OCI-LY3 (cell line): Measurements from ENCODE around the gene SCD5.

ENCODE experiments used
- H2AFZ ChIP-seq: fragments of 200-600, 300-600 bp; shearing (Covaris generic); 2 replicates; pipeline ENCODE4 v1.6.0; 2014; ENCODE audit warnings: antibody characterized with exemption, low read depth, low read length
- H3K27ac ChIP-seq: fragments of 200-600, 300-600 bp; sonication (generic); 2 replicates; pipeline ENCODE4 v1.5.1; 2014; ENCODE audit warnings: mild to moderate bottlenecking, low read length, moderate library complexity, mixed read lengths
- H3K27me3 ChIP-seq: fragments of 200-600, 300-600 bp; sonication (generic); 2 replicates; pipeline ENCODE4 v1.6.1; 2014; ENCODE audit warnings: low read depth, low read length, mixed read lengths
- H3K36me3 ChIP-seq: fragments of 200-600, 300-600 bp; sonication (generic); replicated peaks from 2 replicates; pipeline ENCODE3; 2014; ENCODE audit warnings: low read depth, low read length, mixed read lengths
- H3K4me1 ChIP-seq: fragments of 300-600, 200-600 bp; sonication (generic); 2 replicates; pipeline ENCODE4 v1.6.1; 2014; ENCODE audit warnings: low read length, mixed read lengths
- H3K4me2 ChIP-seq: fragments of 200-600, 300-600 bp; sonication (generic); 2 replicates; pipeline ENCODE4 v1.6.1; 2014; ENCODE audit warnings: low read length, mixed read lengths
- H3K4me3 ChIP-seq: fragments of 300-600, 200-600 bp; sonication (generic); 2 replicates; pipeline ENCODE4 v1.5.1; 2014; ENCODE audit warnings: antibody characterized with exemption, mild to moderate bottlenecking, low read length, moderate library complexity
- H3K79me2 ChIP-seq: fragments of 300-600, 200-600 bp; shearing (Covaris generic); 2 replicates; pipeline ENCODE4 v1.6.1; 2014; ENCODE audit warnings: mild to moderate bottlenecking, low read length, mixed read lengths
- H3K9ac ChIP-seq: fragments of 300-600, 200-600 bp; shearing (Covaris generic); 2 replicates; pipeline ENCODE4 v1.6.0; 2014; ENCODE audit warnings: mild to moderate bottlenecking, low read length, moderate library complexity
- H3K9me3 ChIP-seq: fragments of 200-600, 300-600 bp; shearing (Covaris generic); 2 replicates; pipeline ENCODE4 v1.6.1; 2014; ENCODE audit warnings: low read length, mixed read lengths; ENCODE audit not compliant: insufficient read depth
- H4K20me1 ChIP-seq: fragments of 200-600, 300-600 bp; sonication (generic); 2 replicates; pipeline ENCODE4 v1.6.1; 2016; ENCODE audit warnings: low read length, mixed read lengths; ENCODE audit not compliant: insufficient read depth
- CTCF ChIP-seq: fragments of 200-600, 300-600 bp; sonication (generic); IDR thresholded peaks from 2 replicates; pipeline ENCODE4 v1.5.1; 2014; ENCODE audit warnings: antibody characterized with exemption, low read length, low read depth
- EZH2phosphoT487 ChIP-seq: fragments of 200-600 bp; shearing (Covaris generic); IDR thresholded peaks from 2 replicates; pipeline ENCODE4 v1.6.1; 2018; ENCODE audit warnings: antibody characterized with exemption, mixed run types, low read depth

SCD5 gene

GRCh38 chr4:82753238-82753637 is 45.4 kb downstream of the SCD5 start:
- Histone ChIP-seq H3K9me3 (no peaks in the 10 kb centered on the region), H4K20me1 (no peaks in the 10 kb centered on the region), H3K36me3 (no peaks in the 10 kb centered on the region), H3K4me2 (no peak overlapping the region), H3K27ac (no peak overlapping the region), H2AFZ (no peak overlapping the region), H3K4me1 (no peaks in the 10 kb centered on the region), H3K27me3 (peaks cover 5% of the 10 kb centered on the region; the same call in 1 of the 2 replicates), H3K79me2 (no peaks in the 10 kb centered on the region), H3K4me3 (no peak overlapping the region), H3K9ac (no peak overlapping the region)
- TF ChIP-seq CTCF (no peak), EZH2phosphoT487 (no peak)

- Histone ChIP-seq H3K4me2 (no peak overlapping the region), H3K27me3 (peaks cover 15% of the 10 kb centered on the region), H3K4me3 (no peak overlapping the region), H3K36me3 (no peaks in the 10 kb centered on the region), H3K79me2 (no peaks in the 10 kb centered on the region), H3K9ac (no peak overlapping the region), H2AFZ (no peak overlapping the region), H4K20me1 (no peaks in the 10 kb centered on the region), H3K27ac (no peak overlapping the region), H3K9me3 (no peaks in the 10 kb centered on the region), H3K4me1 (no peaks in the 10 kb centered on the region)
- TF ChIP-seq EZH2phosphoT487 = no peak
- no peak for TF ChIP-seq CTCF
These were observed 49.7 kb downstream of the SCD5 start for GRCh38 chr4:82748810-82749470.

- no peak overlapping the region for H3K27ac ChIP-seq
- H3K36me3 ChIP-seq = no peaks in the 10 kb centered on the region
- H3K79me2 ChIP-seq = no peaks in the 10 kb centered on the region
- no peaks in the 10 kb centered on the region for H4K20me1 ChIP-seq
- TF ChIP-seq EZH2phosphoT487 (no peak), CTCF (no peak)
- no peak overlapping the region for H2AFZ ChIP-seq
- H3K9me3 ChIP-seq = no peaks in the 10 kb centered on the region
- no peak overlapping the region for H3K4me3 ChIP-seq
- H3K4me1 ChIP-seq = no peaks in the 10 kb centered on the region
- H3K4me2 ChIP-seq = no peak overlapping the region
- H3K27me3 ChIP-seq = peaks cover 10% of the 10 kb centered on the region
- no peak overlapping the region for H3K9ac ChIP-seq
These were observed 50.7 kb downstream of the SCD5 start for GRCh38 chr4:82747686-82748575.

GRCh38 chr4:82746705-82747574 is 51.7 kb downstream of the SCD5 start:
- TF ChIP-seq CTCF (no peak), EZH2phosphoT487 (no peak)
- H3K36me3 ChIP-seq = no peaks in the 10 kb centered on the region
- H4K20me1 ChIP-seq = no peaks in the 10 kb centered on the region
- peaks cover 10% of the 10 kb centered on the region for H3K27me3 ChIP-seq
- no peaks in the 10 kb centered on the region for H3K4me1 ChIP-seq
- no peak overlapping the region for H3K4me3 ChIP-seq
- no peaks in the 10 kb centered on the region for H3K79me2 ChIP-seq
- H3K9ac ChIP-seq = no peak overlapping the region
- H3K4me2 ChIP-seq = no peak overlapping the region
- no peak overlapping the region for H2AFZ ChIP-seq
- no peaks in the 10 kb centered on the region for H3K9me3 ChIP-seq
- H3K27ac ChIP-seq = no peak overlapping the region
